ENCODE measurements around the gene SH2D1A. TPM values are rescaled to one million over a fixed set of nuclear protein-coding genes. Genes with fewer than 3 reads are reported as not detected.

SH2D1A gene
- polyA plus RNA-seq, 1 donor = 3.3 TPM

GRCh38 chrX:124421898-124422655 is 75.7 kb downstream of the SH2D1A start:
- DNase-seq (ENCODE audit: low read depth) = no peak

Other genes with a start within 250 kb of the SH2D1A start
- gene TEX13D, start 13.9 kb upstream of the SH2D1A start, polyA plus RNA-seq (ENCODE audit: insufficient read length) = not detected